Neural progenitor cell (in vitro differentiated cells): ENCODE measurements around the gene SATL1. TPM values are rescaled to one million over a fixed set of nuclear protein-coding genes. Genes with fewer than 3 reads are reported as not detected.

Source experiments
- DNase-seq: peaks from one replicate; pipeline ENCODE4 v3.0.0-alpha.2; 2016; ENCODE audit warnings: low spot score
- H2AFZ ChIP-seq: fragments of 200-600 bp; sonication (generic); replicated peaks from 2 replicates; pipeline ENCODE4 v1.6.1; 2016; ENCODE audit warnings: antibody characterized with exemption
- H3F3A ChIP-seq: fragments of 200-600 bp; sonication (generic); 2 replicates; pipeline ENCODE4 v1.6.1; 2016; ENCODE audit warnings: antibody characterized with exemption, low read depth
- H3K27ac ChIP-seq: fragments of 200-600 bp; sonication (generic); 2 replicates; pipeline ENCODE4 v1.5.1; 2016; ENCODE audit warnings: mild to moderate bottlenecking
- H3K27me3 ChIP-seq: fragments of 200-600 bp; sonication (generic); 2 replicates; pipeline ENCODE4 v1.6.1; 2016; ENCODE audit warnings: mild to moderate bottlenecking, moderate library complexity
- H3K36me3 ChIP-seq: fragments of 200-600 bp; sonication (generic); 2 replicates; pipeline ENCODE4 v1.5.1; 2016
- H3K4me1 ChIP-seq: fragments of 200-600 bp; sonication (generic); 2 replicates; pipeline ENCODE4 v1.6.1; 2016; ENCODE audit warnings: mixed run types
- H3K4me2 ChIP-seq: fragments of 200-600 bp; sonication (generic); 2 replicates; pipeline ENCODE4 v1.6.1; 2016
- H3K4me3 ChIP-seq: fragments of 200-600 bp; sonication (generic); 2 replicates; pipeline ENCODE4 v1.5.1; 2016
- H3K79me2 ChIP-seq: fragments of 200-600 bp; sonication (generic); 2 replicates; pipeline ENCODE4 v1.6.1; 2016; ENCODE audit warnings: low read depth
- H3K9ac ChIP-seq: fragments of 200-600 bp; sonication (generic); 2 replicates; pipeline ENCODE4 v1.6.1; 2016
- H3K9me3 ChIP-seq: fragments of 200-600 bp; sonication (generic); 2 replicates; pipeline ENCODE4 v1.5.1; 2016; ENCODE audit warnings: low read depth
- H4K20me1 ChIP-seq: fragments of 200-600 bp; sonication (generic); 2 replicates; pipeline ENCODE4 v1.6.1; 2016; ENCODE audit warnings: low read depth
- H3K27ac Mint-ChIP-seq: 3 replicates; pipeline ENCODE4 v1.8.0; 2021; ENCODE audit warnings: mixed read lengths
- H3K27me3 Mint-ChIP-seq: 2 replicates; pipeline ENCODE4 v1.8.0; 2022; ENCODE audit warnings: low read depth, mild to moderate bottlenecking, inconsistent platforms, moderate library complexity, mixed read lengths; ENCODE audit not compliant: insufficient read depth
- H3K36me3 Mint-ChIP-seq: 3 replicates; pipeline ENCODE4 v1.8.0; 2021; ENCODE audit warnings: mixed read lengths
- H3K4me1 Mint-ChIP-seq: 3 replicates; pipeline ENCODE4 v1.8.0; 2021; ENCODE audit warnings: mixed read lengths
- H3K4me3 Mint-ChIP-seq: 3 replicates; pipeline ENCODE4 v1.8.0; 2021; ENCODE audit warnings: mild to moderate bottlenecking, moderate library complexity, mixed read lengths
- H3K9me3 Mint-ChIP-seq: 3 replicates; pipeline ENCODE4 v1.8.0; 2020; ENCODE audit warnings: mixed read lengths
- EZH2 ChIP-seq: fragments of 200-600 bp; sonication (generic); IDR thresholded peaks from 2 replicates; pipeline ENCODE4 v1.6.1; 2017; ENCODE audit warnings: antibody characterized with exemption, mild to moderate bottlenecking, moderate library complexity
- EZH2phosphoT487 ChIP-seq: fragments of 200-600 bp; sonication (generic); IDR thresholded peaks from 2 replicates; pipeline ENCODE4 v1.6.1; 2017; ENCODE audit warnings: antibody characterized with exemption
- total RNA-seq: library from RNA; depleted of rRNA; stranded (reverse); fragments of >200 nt; gene quantifications from 2 replicates; pipeline ENCODE4 v1.2.3, GENCODE V29; 2015; ENCODE audit warnings: low replicate concordance
- TF ChIP-seq, protein P1 (sequence below): fragments of 200-600 bp; sonication (generic); IDR thresholded peaks from 2 replicates; pipeline ENCODE4 v1.5.1; 2017; ENCODE audit warnings: antibody characterized with exemption, mild to moderate bottlenecking

The SATL1 gene
- total RNA-seq, 1 donor from 2014 or later: not detected

DNA sequence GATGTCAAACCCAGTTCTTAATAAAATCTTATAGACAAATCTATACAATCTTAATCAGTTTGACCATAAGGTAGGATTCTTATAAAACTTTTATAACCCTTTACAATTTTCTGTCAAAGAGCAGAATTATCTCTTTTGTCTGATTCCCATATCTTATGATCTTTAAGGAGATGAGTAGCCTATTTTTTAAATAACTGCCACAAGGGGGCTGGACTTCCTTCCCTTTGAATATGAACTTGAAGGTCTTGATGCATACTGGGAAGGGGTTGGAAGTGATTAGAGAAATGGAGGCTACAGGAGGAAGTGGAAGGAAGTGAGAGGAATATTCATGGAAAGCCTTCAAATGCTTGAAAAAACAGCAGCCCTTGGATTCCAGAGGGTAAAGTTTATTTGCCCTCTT, 128.8 kb downstream of the SATL1 start:
- Histone ChIP-seq H3K9me3 (no peaks in the 10 kb centered on the region), H3K9ac (no peak overlapping the region), H3K79me2 (no peaks in the 10 kb centered on the region), H4K20me1 (no peaks in the 10 kb centered on the region), H3K27ac (no peak overlapping the region), H3K27me3 (no peaks in the 10 kb centered on the region), H2AFZ (no peak overlapping the region), H3K4me3 (no peak overlapping the region), H3F3A (no peaks in the 10 kb centered on the region), H3K36me3 (no peaks in the 10 kb centered on the region), H3K4me1 (no peaks in the 10 kb centered on the region), H3K4me2 (no peak overlapping the region)
- no peak overlapping the region for H3K27ac Mint-ChIP-seq
- no peak overlapping the region for H3K4me3 Mint-ChIP-seq
- H3K9me3 Mint-ChIP-seq: peaks cover 3% of the 10 kb centered on the region
- H3K36me3 Mint-ChIP-seq: no peaks in the 10 kb centered on the region
- no peak for DNase-seq
- H3K27me3 Mint-ChIP-seq: no peaks in the 10 kb centered on the region
- no peaks in the 10 kb centered on the region for H3K4me1 Mint-ChIP-seq
- TF ChIP-seq, protein P1, sequence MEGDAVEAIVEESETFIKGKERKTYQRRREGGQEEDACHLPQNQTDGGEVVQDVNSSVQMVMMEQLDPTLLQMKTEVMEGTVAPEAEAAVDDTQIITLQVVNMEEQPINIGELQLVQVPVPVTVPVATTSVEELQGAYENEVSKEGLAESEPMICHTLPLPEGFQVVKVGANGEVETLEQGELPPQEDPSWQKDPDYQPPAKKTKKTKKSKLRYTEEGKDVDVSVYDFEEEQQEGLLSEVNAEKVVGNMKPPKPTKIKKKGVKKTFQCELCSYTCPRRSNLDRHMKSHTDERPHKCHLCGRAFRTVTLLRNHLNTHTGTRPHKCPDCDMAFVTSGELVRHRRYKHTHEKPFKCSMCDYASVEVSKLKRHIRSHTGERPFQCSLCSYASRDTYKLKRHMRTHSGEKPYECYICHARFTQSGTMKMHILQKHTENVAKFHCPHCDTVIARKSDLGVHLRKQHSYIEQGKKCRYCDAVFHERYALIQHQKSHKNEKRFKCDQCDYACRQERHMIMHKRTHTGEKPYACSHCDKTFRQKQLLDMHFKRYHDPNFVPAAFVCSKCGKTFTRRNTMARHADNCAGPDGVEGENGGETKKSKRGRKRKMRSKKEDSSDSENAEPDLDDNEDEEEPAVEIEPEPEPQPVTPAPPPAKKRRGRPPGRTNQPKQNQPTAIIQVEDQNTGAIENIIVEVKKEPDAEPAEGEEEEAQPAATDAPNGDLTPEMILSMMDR: no peak
- no peak for TF ChIP-seq EZH2
- no peak for TF ChIP-seq EZH2phosphoT487

DNA sequence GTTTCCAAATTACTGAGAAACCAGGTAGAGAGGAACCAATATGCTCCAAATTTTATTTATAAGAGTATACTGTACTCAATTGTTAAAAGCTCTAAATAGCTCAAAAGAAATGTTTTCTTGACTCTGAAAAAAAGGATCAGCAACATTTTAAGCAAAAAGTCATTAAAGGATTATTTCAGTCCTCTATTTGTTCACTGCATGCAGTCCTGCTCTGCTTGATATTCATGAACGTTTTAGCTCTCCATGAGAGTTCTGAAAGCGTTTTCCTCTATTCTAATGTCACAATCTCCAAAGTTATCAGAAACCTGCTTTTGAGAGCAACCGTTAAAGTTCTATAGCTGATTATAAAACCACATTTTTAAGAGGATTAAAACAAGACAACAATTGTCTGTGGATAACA, 129.4 kb downstream of the SATL1 start:
- Mint-ChIP-seq H3K4me3 (no peak overlapping the region), H3K27me3 (no peaks in the 10 kb centered on the region), H3K9me3 (peaks cover 3% of the 10 kb centered on the region), H3K4me1 (no peaks in the 10 kb centered on the region), H3K36me3 (no peaks in the 10 kb centered on the region), H3K27ac (no peak overlapping the region)
- no peaks in the 10 kb centered on the region for H3K36me3 ChIP-seq
- no peak overlapping the region for H3K4me2 ChIP-seq
- no peak overlapping the region for H3K27ac ChIP-seq
- no peaks in the 10 kb centered on the region for H3K79me2 ChIP-seq
- no peaks in the 10 kb centered on the region for H3K9me3 ChIP-seq
- H4K20me1 ChIP-seq: no peaks in the 10 kb centered on the region
- DNase-seq: no peak
- no peak overlapping the region for H3K4me3 ChIP-seq
- no peak for TF ChIP-seq EZH2phosphoT487
- TF ChIP-seq, protein P1: no peak
- TF ChIP-seq EZH2: no peak
- no peak overlapping the region for H2AFZ ChIP-seq
- H3K9ac ChIP-seq: no peak overlapping the region
- no peaks in the 10 kb centered on the region for H3K4me1 ChIP-seq
- H3F3A ChIP-seq: no peaks in the 10 kb centered on the region
- H3K27me3 ChIP-seq: no peaks in the 10 kb centered on the region

DNA sequence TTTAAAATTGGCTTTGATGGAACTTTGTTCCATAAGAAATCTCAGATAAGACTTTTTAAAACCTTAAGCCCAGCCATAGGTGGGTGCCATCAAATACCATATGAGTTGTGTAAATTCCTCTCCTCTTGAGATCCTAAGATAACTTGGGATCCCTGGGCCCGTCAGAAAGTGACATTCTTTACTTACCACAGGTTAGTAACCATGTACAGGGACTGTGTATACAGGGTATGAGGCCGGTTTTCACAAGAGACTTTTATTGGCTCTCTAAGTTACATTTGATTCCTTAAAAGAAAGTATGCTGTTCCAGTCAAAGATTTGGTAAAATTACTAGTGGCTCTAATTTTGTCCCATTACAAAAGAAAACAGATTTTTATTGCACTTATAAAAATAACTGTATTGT, 129.8 kb downstream of the SATL1 start:
- no peaks in the 10 kb centered on the region for H4K20me1 ChIP-seq
- no peak overlapping the region for H3K27ac ChIP-seq
- H3K9me3 Mint-ChIP-seq: peaks cover 3% of the 10 kb centered on the region
- no peaks in the 10 kb centered on the region for H3K79me2 ChIP-seq
- no peaks in the 10 kb centered on the region for H3K4me1 Mint-ChIP-seq
- H3K9ac ChIP-seq: no peak overlapping the region
- no peak overlapping the region for H2AFZ ChIP-seq
- TF ChIP-seq, protein P1: no peak
- no peak for TF ChIP-seq EZH2
- H3K36me3 Mint-ChIP-seq: no peaks in the 10 kb centered on the region
- no peak overlapping the region for H3K4me2 ChIP-seq
- H3F3A ChIP-seq: no peaks in the 10 kb centered on the region
- H3K4me3 ChIP-seq: no peak overlapping the region
- no peaks in the 10 kb centered on the region for H3K4me1 ChIP-seq
- DNase-seq: no peak
- H3K4me3 Mint-ChIP-seq: no peak overlapping the region
- H3K27me3 ChIP-seq: no peaks in the 10 kb centered on the region
- no peak overlapping the region for H3K27ac Mint-ChIP-seq
- no peaks in the 10 kb centered on the region for H3K36me3 ChIP-seq
- peaks cover 4% of the 10 kb centered on the region for H3K27me3 Mint-ChIP-seq
- H3K9me3 ChIP-seq: no peaks in the 10 kb centered on the region

DNA sequence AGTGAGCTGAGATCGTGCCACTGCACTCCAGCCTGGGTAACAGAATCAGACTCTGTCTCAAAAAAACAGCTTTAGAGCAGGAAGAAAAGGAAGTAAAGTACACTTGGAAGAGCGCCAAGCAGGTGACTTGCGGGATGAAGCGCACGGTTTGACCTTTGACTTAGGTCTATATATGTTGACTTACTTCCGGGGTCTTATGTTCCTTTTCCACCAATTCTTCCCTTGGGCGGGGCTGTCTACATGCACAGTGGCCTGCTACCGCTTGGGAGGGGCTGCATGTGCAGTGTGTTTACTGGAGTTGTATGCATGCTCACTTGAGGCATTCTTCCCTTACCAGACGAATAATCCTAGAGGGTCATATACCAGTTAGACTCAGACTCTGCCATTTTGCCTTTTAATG, 131.3 kb downstream of the SATL1 start:
- H3K27ac ChIP-seq: no peak overlapping the region
- H3K79me2 ChIP-seq: no peaks in the 10 kb centered on the region
- H3K36me3 Mint-ChIP-seq: no peaks in the 10 kb centered on the region
- H3K27ac Mint-ChIP-seq: no peak overlapping the region
- H3K36me3 ChIP-seq: no peaks in the 10 kb centered on the region
- no peaks in the 10 kb centered on the region for H4K20me1 ChIP-seq
- H3K9ac ChIP-seq: no peak overlapping the region
- no peak for TF ChIP-seq EZH2phosphoT487
- TF ChIP-seq, protein P1: no peak
- TF ChIP-seq EZH2: no peak
- no peaks in the 10 kb centered on the region for H3K9me3 ChIP-seq
- DNase-seq: no peak
- H3K9me3 Mint-ChIP-seq: peaks cover 3% of the 10 kb centered on the region
- no peaks in the 10 kb centered on the region for H3K4me1 ChIP-seq
- no peak overlapping the region for H3K4me3 ChIP-seq
- H2AFZ ChIP-seq: no peak overlapping the region
- H3K27me3 ChIP-seq: no peaks in the 10 kb centered on the region
- no peak overlapping the region for H3K4me2 ChIP-seq
- H3K4me3 Mint-ChIP-seq: no peak overlapping the region
- H3K27me3 Mint-ChIP-seq: peaks cover 7% of the 10 kb centered on the region
- H3K4me1 Mint-ChIP-seq: no peaks in the 10 kb centered on the region
- no peaks in the 10 kb centered on the region for H3F3A ChIP-seq
